H1 (cell line): ENCODE data around the gene EML1. TPM values are rescaled to one million over a fixed set of nuclear protein-coding genes. Genes with fewer than 3 reads are reported as not detected.

Experiments used
- CTCF ChIA-PET: fragments of 300-600 bp; sonication (Branson Sonifier 250); formaldehyde crosslinking; loops from one replicate; lab custom pipeline; 2021; ENCODE audit not compliant: partially characterized antibody; lab: Charles Lee
- POLR2A ChIA-PET: fragments of 300-600 bp; sonication (Branson Sonifier 250); formaldehyde crosslinking; loops from one replicate; lab custom pipeline; 2021; ENCODE audit warnings: inconsistent platforms; ENCODE audit not compliant: partially characterized antibody; lab: Charles Lee
- DNase-seq, 2 experiments: peaks; one replicate each; pipeline versions ENCODE4 v3.0.0 to v3.0.0-alpha.2; 2010 to 2022; ENCODE audit warnings: low spot score in 2 of 2, low read depth in 1 of 2, mixed read lengths in 1 of 2
- FAIRE-seq: peaks from 2 replicates; lab custom pipeline; 2011; peaks lifted over from hg19 to GRCh38; lab: Jason Lieb, UNC
- H2AFZ ChIP-seq: 2 replicates; pipeline ENCODE4 v1.8.1; 2012; ENCODE audit warnings: low read length, inconsistent platforms
- H2AK5ac ChIP-seq: 2 replicates; pipeline ENCODE4 v1.6.1; 2013; ENCODE audit warnings: low read depth, low read length
- H2BK120ac ChIP-seq: replicated peaks from 2 replicates; pipeline ENCODE3; 2013; ENCODE audit warnings: low read depth, low read length, inconsistent platforms
- H2BK12ac ChIP-seq: 2 replicates; pipeline ENCODE4 v1.6.1; 2013; ENCODE audit warnings: low read depth, low read length
- H2BK15ac ChIP-seq: 2 replicates; pipeline ENCODE4 v1.6.1; 2013; ENCODE audit warnings: low read length
- H2BK20ac ChIP-seq: 2 replicates; pipeline ENCODE4 v1.6.1; 2013; ENCODE audit warnings: low read length
- H2BK5ac ChIP-seq: 2 replicates; pipeline ENCODE4 v1.6.1; 2013; ENCODE audit warnings: low read depth, low read length
- H3K14ac ChIP-seq: 2 replicates; pipeline ENCODE4 v1.6.1; 2013; ENCODE audit warnings: inconsistent platforms; ENCODE audit not compliant: insufficient read length
- H3K18ac ChIP-seq: 2 replicates; pipeline ENCODE4 v1.6.1; 2013; ENCODE audit warnings: low read length; ENCODE audit errors: extremely low read depth
- H3K23ac ChIP-seq: 2 replicates; pipeline ENCODE4 v1.6.1; 2013; ENCODE audit warnings: inconsistent platforms; ENCODE audit not compliant: insufficient read length
- H3K23me2 ChIP-seq: 2 replicates; pipeline ENCODE4 v1.6.1; 2013; ENCODE audit warnings: low read depth, low read length
- H3K27ac ChIP-seq: 2 replicates; pipeline ENCODE4 v1.6.1; 2011; ENCODE audit warnings: low read depth, low read length, inconsistent platforms
- H3K27me3 ChIP-seq, 4 experiments: replicated peaks in 1 of 4; 1 replicate in 1 of 4; 2 replicates in 3 of 4; pipeline versions ENCODE4 v1.6.1 to v1.8.1; 2011 to 2013; ENCODE audit warnings: low read length in 3 of 4, mild to moderate bottlenecking in 3 of 4, inconsistent platforms in 2 of 4, mixed read lengths in 2 of 4, moderate library complexity in 1 of 4; ENCODE audit not compliant: control insufficient read depth in 3 of 4, insufficient read depth in 3 of 4; ENCODE audit errors: extremely low read depth in 1 of 4
- H3K36me3 ChIP-seq, 4 experiments: 2 replicates each; pipeline versions ENCODE4 v1.6.1 to v1.8.1; 2011 to 2013; ENCODE audit warnings: mild to moderate bottlenecking in 4 of 4, low read length in 3 of 4, moderate library complexity in 2 of 4, control low read depth in 1 of 4, inconsistent platforms in 1 of 4; ENCODE audit not compliant: insufficient read depth in 4 of 4, control insufficient read depth in 2 of 4
- H3K4ac ChIP-seq: replicated peaks from 2 replicates; pipeline ENCODE3; 2013; ENCODE audit warnings: low read length, low read depth, mixed read lengths, inconsistent platforms; ENCODE audit not compliant: insufficient read length
- H3K4me1 ChIP-seq, 4 experiments: replicated peaks in 1 of 4; 1 replicate in 1 of 4; 2 replicates in 3 of 4; pipeline versions ENCODE4 v1.6.1 to v1.8.1; 2011 to 2013; ENCODE audit warnings: low read length in 3 of 4, inconsistent platforms in 2 of 4, mixed read lengths in 1 of 4; ENCODE audit not compliant: insufficient read depth in 4 of 4, control insufficient read depth in 3 of 4
- H3K4me2 ChIP-seq, 2 experiments: 2 replicates each; pipeline versions ENCODE4 v1.6.1 to v1.8.1; 2011 to 2013; ENCODE audit warnings: low read depth in 2 of 2, low read length in 2 of 2, control low read depth in 1 of 2, inconsistent platforms in 1 of 2, mild to moderate bottlenecking in 1 of 2; ENCODE audit not compliant: insufficient read depth in 1 of 2
- H3K4me3 ChIP-seq, 4 experiments: fragments of 200-600, 300-600 bp in 1 of 4; sonication (generic), shearing (Covaris generic), sonication (Bioruptor Twin) in 1 of 4; 2 replicates each; pipeline versions ENCODE4 v1.5.1 to v1.8.1; 2011 to 2016; ENCODE audit warnings: low read length in 4 of 4, low read depth in 3 of 4, control low read depth in 2 of 4, inconsistent platforms in 2 of 4, mild to moderate bottlenecking in 2 of 4, mixed read lengths in 1 of 4, moderate library complexity in 1 of 4; ENCODE audit not compliant: insufficient read depth in 2 of 4; ENCODE audit errors: extremely low read depth in 1 of 4
- H3K56ac ChIP-seq: replicated peaks from 2 replicates; pipeline ENCODE3; 2013; ENCODE audit warnings: low read depth, mild to moderate bottlenecking, mixed read lengths, low read length, inconsistent platforms; ENCODE audit not compliant: insufficient read length
- H3K79me1 ChIP-seq: 2 replicates; pipeline ENCODE4 v1.6.1; 2013; ENCODE audit warnings: low read depth, low read length, control low read depth
- H3K79me2 ChIP-seq, 2 experiments: 2 replicates each; pipeline versions ENCODE4 v1.6.1 to v1.8.1; 2012 to 2013; ENCODE audit warnings: low read length in 2 of 2, mild to moderate bottlenecking in 2 of 2, inconsistent platforms in 1 of 2; ENCODE audit not compliant: insufficient read depth in 2 of 2, control insufficient read depth in 1 of 2
- H3K9ac ChIP-seq, 4 experiments: replicated peaks in 1 of 4; 1 replicate in 1 of 4; 2 replicates in 3 of 4; pipeline versions ENCODE4 v1.6.1 to v1.8.1; 2011 to 2013; ENCODE audit warnings: low read depth in 3 of 4, low read length in 3 of 4, control low read depth in 2 of 4, mild to moderate bottlenecking in 2 of 4, moderate library complexity in 2 of 4, inconsistent platforms in 1 of 4; ENCODE audit errors: extremely low read depth in 1 of 4
- H3K9me3 ChIP-seq, 2 experiments: 2 replicates each; pipeline versions ENCODE4 v1.6.1 to v1.8.1; 2012 to 2013; ENCODE audit warnings: mild to moderate bottlenecking in 2 of 2, moderate library complexity in 2 of 2, control low read depth in 1 of 2, inconsistent platforms in 1 of 2, low read depth in 1 of 2, low read length in 1 of 2, mixed read lengths in 1 of 2; ENCODE audit not compliant: insufficient read depth in 2 of 2
- H4K20me1 ChIP-seq, 2 experiments: replicated peaks in 1 of 2; 2 replicates each; pipeline versions ENCODE3 to v1.8.1; 2011 to 2013; ENCODE audit warnings: inconsistent platforms in 2 of 2, low read length in 2 of 2, mild to moderate bottlenecking in 1 of 2; ENCODE audit not compliant: insufficient read depth in 2 of 2, control insufficient read depth in 1 of 2
- H4K5ac ChIP-seq: 2 replicates; pipeline ENCODE4 v1.6.1; 2013; ENCODE audit warnings: low read length, low read depth, mixed read lengths, inconsistent platforms; ENCODE audit not compliant: insufficient read length
- H4K8ac ChIP-seq: 2 replicates; pipeline ENCODE4 v1.8.0; 2013; ENCODE audit warnings: mild to moderate bottlenecking, moderate library complexity, low read length, inconsistent platforms; ENCODE audit not compliant: insufficient read depth; ENCODE audit errors: extremely low read depth
- H4K91ac ChIP-seq: replicated peaks from 2 replicates; pipeline ENCODE3; 2013; ENCODE audit warnings: low read length, mixed read lengths, inconsistent platforms; ENCODE audit not compliant: insufficient read length
- BRCA1 ChIP-seq: IDR thresholded peaks from 2 replicates; pipeline ENCODE4 v1.6.1; 2012; ENCODE audit warnings: low read depth, low read length, improper control_type of control experiment
- CBX8 ChIP-seq: fragments of 300-800, 300-1000 bp; sonication (generic); IDR thresholded peaks from 2 replicates; pipeline ENCODE4 v1.7.1; 2016; ENCODE audit warnings: low read depth, low read length, borderline replicate concordance
- EZH2 ChIP-seq: fragments of 200-600 bp; sonication (generic); IDR thresholded peaks from 2 replicates; pipeline ENCODE4 v1.7.1; 2012; ENCODE audit warnings: low read depth, mild to moderate bottlenecking, moderate library complexity, low read length, inconsistent platforms; ENCODE audit not compliant: severe bottlenecking
- JUN ChIP-seq: IDR thresholded peaks from 2 replicates; pipeline ENCODE4 v1.6.1; 2011; ENCODE audit warnings: low read depth, mild to moderate bottlenecking, improper control_type of control experiment, low read length
- KDM5A ChIP-seq: fragments of 200-600 bp; IDR thresholded peaks from 2 replicates; pipeline ENCODE4 v1.7.1; 2012; ENCODE audit warnings: mild to moderate bottlenecking, low read length, inconsistent platforms, mixed read lengths
- MAFK ChIP-seq: IDR thresholded peaks from 2 replicates; pipeline ENCODE4 v1.6.1; 2012; ENCODE audit warnings: low read depth, mild to moderate bottlenecking, improper control_type of control experiment, low read length
- NRF1 ChIP-seq: IDR thresholded peaks from 2 replicates; pipeline ENCODE4 v1.6.1; 2011; ENCODE audit warnings: mild to moderate bottlenecking, low read depth, low read length, improper control_type of control experiment
- PHF8 ChIP-seq: fragments of 200-600 bp; sonication (generic); conservative IDR thresholded peaks from 2 replicates; pipeline ENCODE4 v1.7.1; 2012; ENCODE audit warnings: low read depth, mild to moderate bottlenecking, inconsistent platforms, low read length, moderate library complexity
- POLR2AphosphoS5 ChIP-seq: IDR thresholded peaks from 2 replicates; pipeline ENCODE4 v1.6.1; 2011; ENCODE audit warnings: low read depth, low read length
- POU5F1 ChIP-seq: IDR thresholded peaks from 2 replicates; pipeline ENCODE4 v1.6.1; 2011; ENCODE audit warnings: low read depth, mild to moderate bottlenecking, low read length, moderate library complexity
- RAD21 ChIP-seq, 2 experiments: IDR thresholded peaks in 1 of 2; conservative IDR thresholded peaks in 1 of 2; 2 replicates each; pipeline ENCODE4 v1.6.1; 2011; ENCODE audit warnings: low read depth in 2 of 2, low read length in 2 of 2, improper control_type of control experiment in 1 of 2, inconsistent platforms in 1 of 2, mild to moderate bottlenecking in 1 of 2, moderate library complexity in 1 of 2
- RBBP5 ChIP-seq: IDR thresholded peaks from 2 replicates; pipeline ENCODE4 v1.7.1; 2012; ENCODE audit warnings: low read depth, mild to moderate bottlenecking, inconsistent platforms, low read length, moderate library complexity, borderline replicate concordance
- SIN3A ChIP-seq, 2 experiments: IDR thresholded peaks in 1 of 2; conservative IDR thresholded peaks in 1 of 2; 2 replicates each; pipeline ENCODE4 v1.6.1; 2011 to 2012; ENCODE audit warnings: low read length in 2 of 2, improper control_type of control experiment in 1 of 2, low read depth in 1 of 2, mild to moderate bottlenecking in 1 of 2
- SP1 ChIP-seq: IDR thresholded peaks from 2 replicates; pipeline ENCODE4 v1.6.1; 2011; ENCODE audit warnings: low read depth, low read length
- TEAD4 ChIP-seq: IDR thresholded peaks from 2 replicates; pipeline ENCODE4 v1.6.1; 2012; ENCODE audit warnings: low read depth, low read length, inconsistent platforms, mixed read lengths
- WGBS, 2 experiments: shearing (Covaris generic) in 1 of 2; methylation state at CpG; one replicate each; pipeline versions ENCODE4 v1.1.6 to v1.1.7; 2013 to 2015; ENCODE audit warnings: low lambda C conversion rate in 2 of 2, mixed read lengths in 2 of 2, inconsistent platforms in 1 of 2, low coverage in 1 of 2, missing lambda C conversion rate in 1 of 2; ENCODE audit not compliant: insufficient replicate concordance in 2 of 2, insufficient coverage in 1 of 2, insufficient read length in 1 of 2; ENCODE audit errors: extremely low coverage in 1 of 2, missing lambda C conversion rate in 1 of 2; 5-methylcytosine and 5-hydroxymethylcytosine counted together
- polyA plus RNA-seq, 7 experiments: library from polyadenylated mRNA; depleted of rRNA in 3 of 7; stranded (reverse) in 5 of 7; unstranded in 2 of 7; fragments of >200 nt in 5 of 7; fragments of 200-250 nt in 2 of 7; gene quantifications; 1 replicate in 5 of 7; 2 replicates in 1 of 7; 4 replicates in 1 of 7; pipeline versions ENCODE4 v1.2.1 to v1.2.3, GENCODE V29; 2011 to 2013; ENCODE audit warnings: missing spikeins in 2 of 7, mixed read lengths in 2 of 7
- total RNA-seq: library from RNA; stranded (reverse); fragmentation: NEBNext Ultra II Directional; extraction: Animal tissue kit (Norgen Biotek cat#: 25700); gene quantifications from 2 replicates; pipeline ENCODE4 v1.2.1, GENCODE V29; 2021

Gene EML1
- total and polyA plus RNA-seq, 2 of the 8 experiments (the other 6 are each of a cell fraction or from before 2014, with no cell fraction given): 11.1 to 24.7 TPM

- H2BK5ac ChIP-seq: no peak overlapping the region
- H3K4ac ChIP-seq: no peak overlapping the region
- CTCF ChIA-PET: interaction anchor here (0.6 to 5.6 kb wide), 10 partner anchors 8 to 461 kb away, joined by 3 to 81 read pairs (median 3); no protein-coding TSS in a partner anchor
- H3K27me3 ChIP-seq: no peaks in the 10 kb centered on the region
- peaks cover 0 to 4% (median 1%) of the 10 kb centered on the region in 4 experiments; a peak in 2 of 7 replicates for H3K4me1 ChIP-seq
- no peak overlapping the region for H3K56ac ChIP-seq
- no peaks in the 10 kb centered on the region for H3K79me1 ChIP-seq
- H2BK15ac ChIP-seq: no peak overlapping the region
- 71% methylated on average over 3 of the region's 3 CpGs; no CpG with 5 or more reads in 1 of the 2 experiments for WGBS, 2 experiments
- no peak overlapping the region for H3K4me3 ChIP-seq
- H3K4me2 ChIP-seq: no peak overlapping the region
- no peak overlapping the region for H3K9ac ChIP-seq
- no peaks in the 10 kb centered on the region for H3K23me2 ChIP-seq
- H3K23ac ChIP-seq: no peak overlapping the region
- H2BK12ac ChIP-seq: no peak overlapping the region
- no peak overlapping the region for H3K18ac ChIP-seq
- peaks cover 0 to 8% (median 2%) of the 10 kb centered on the region in 4 experiments; a peak in 3 of 8 replicates for H3K36me3 ChIP-seq
- FAIRE-seq: no peak
- H2BK20ac ChIP-seq: no peak overlapping the region
- H2AFZ ChIP-seq: no peak overlapping the region
- H2BK120ac ChIP-seq: no peak overlapping the region
- no peak overlapping the region for H4K5ac ChIP-seq
- POLR2A ChIA-PET: no interaction called here
- H4K20me1 ChIP-seq: no peaks in the 10 kb centered on the region
- DNase-seq: no peak
- no peak overlapping the region for H2AK5ac ChIP-seq
- no peak overlapping the region for H4K8ac ChIP-seq
- no peak overlapping the region for H4K91ac ChIP-seq
- no peak overlapping the region for H3K14ac ChIP-seq
- no peak overlapping the region for H3K27ac ChIP-seq
- H3K9me3 ChIP-seq: no peaks in the 10 kb centered on the region
- H3K79me2 ChIP-seq: no peaks in the 10 kb centered on the region
- no peak for TF ChIP-seq EZH2
- no peak for TF ChIP-seq SIN3A (conservative IDR thresholded peaks at IDR 0.05 in 1 of 2, IDR thresholded peaks at IDR 0.05 in 1 of 2; ENCODE audit: low read depth in 1 of 2, low read length in 2 of 2)
- no peak for TF ChIP-seq NRF1
- TF ChIP-seq TEAD4: no peak
- TF ChIP-seq BRCA1: no peak
- no peak for TF ChIP-seq KDM5A
- TF ChIP-seq RBBP5: no peak
- TF ChIP-seq CBX8: no peak
- no peak for TF ChIP-seq JUN
- TF ChIP-seq RAD21 (IDR thresholded peaks at IDR 0.05 in 1 of 2, conservative IDR thresholded peaks at IDR 0.05 in 1 of 2; ENCODE audit: low read depth in 2 of 2, low read length in 2 of 2): no peak
- TF ChIP-seq PHF8: no peak
- no peak for TF ChIP-seq POU5F1
- TF ChIP-seq MAFK: no peak
- no peak for TF ChIP-seq SP1
- no peak for TF ChIP-seq POLR2AphosphoS5
Measured at GRCh38 chr14:99896361-99896760, 103.1 kb downstream of the EML1 start.
